HepG2 (cell line): Measurements from ENCODE around the gene HACL1. TPM values are rescaled to one million over a fixed set of nuclear protein-coding genes. Genes with fewer than 3 reads are reported as not detected.

ENCODE experiments used
- ATAC-seq: fragments of 200-7000 bp; cut with Tn5 transposase; 3 replicates; pipeline ENCODE4 v1.9.1; 2020; ENCODE audit warnings: mild to moderate bottlenecking, moderate library complexity
- BruUV-seq: library from RNA; stranded (reverse); fragments of 400-500 nt; replicated peaks from 2 replicates; lab custom pipeline; 2021; lab: Mats Ljungman, UMichigan
- CTCF ChIA-PET: fragments of 300-600 bp; formaldehyde crosslinking; extraction: SDS; loops from one replicate; lab custom pipeline; 2021; ENCODE audit warnings: low total read pairs, inconsistent platforms, low intra/inter-chr PET ratio; lab: Yijun Ruan, JAX
- POLR2A ChIA-PET: fragments of 350-600 bp; sonication (Branson Sonifier 250); formaldehyde crosslinking; loops from one replicate; lab custom pipeline; 2020; ENCODE audit warnings: antibody characterized with exemption, inconsistent platforms; lab: Yijun Ruan, JAX
- DNase-seq: peaks from one replicate; pipeline ENCODE4 v3.0.0-alpha.2; 2015; ENCODE audit warnings: low spot score
- FAIRE-seq: peaks from 3 replicates; lab custom pipeline; 2011; peaks lifted over from hg19 to GRCh38; lab: Jason Lieb, UNC
- H2AFZ ChIP-seq: one replicate; pipeline ENCODE4 v1.6.1; 2011; ENCODE audit warnings: low read length, inconsistent platforms
- H3K27ac ChIP-seq: fragments of 300-600 bp; 3 replicates; pipeline ENCODE4 v1.8.0; 2011; ENCODE audit warnings: mixed run types, mild to moderate bottlenecking, mixed read lengths, low read length, inconsistent platforms; ENCODE audit not compliant: insufficient read depth; ENCODE audit errors: extremely low read length
- H3K27me3 ChIP-seq, 2 experiments: fragments of 200-600 bp in 1 of 2; 2 replicates in 1 of 2; 3 replicates in 1 of 2; pipeline versions ENCODE4 v1.6.0 to v1.8.0; 2011; ENCODE audit warnings: low read length in 2 of 2, mild to moderate bottlenecking in 2 of 2, moderate library complexity in 2 of 2, inconsistent platforms in 1 of 2; ENCODE audit not compliant: insufficient read depth in 2 of 2, control insufficient read depth in 1 of 2
- H3K36me3 ChIP-seq, 2 experiments: fragments of 200-600 bp in 1 of 2; replicated peaks in 1 of 2; 2 replicates in 1 of 2; 3 replicates in 1 of 2; pipeline versions ENCODE4 v1.5.1 to v1.8.0; 2011; ENCODE audit warnings: low read length in 2 of 2, inconsistent platforms in 1 of 2; ENCODE audit not compliant: insufficient read depth in 2 of 2, control insufficient read depth in 1 of 2
- H3K4me1 ChIP-seq: 2 replicates; pipeline ENCODE4 v1.5.1; 2012; ENCODE audit warnings: low read length, inconsistent platforms; ENCODE audit not compliant: insufficient read depth
- H3K4me2 ChIP-seq: 2 replicates; pipeline ENCODE4 v1.6.0; 2011; ENCODE audit warnings: low read depth, low read length, inconsistent platforms
- H3K4me3 ChIP-seq, 3 experiments: fragments of 200-600 bp in 1 of 3; sonication (generic), shearing (Covaris generic) in 1 of 3; replicated peaks in 1 of 3; 2 replicates each; pipeline ENCODE4 v1.5.1; 2011 to 2016; ENCODE audit warnings: low read length in 3 of 3, inconsistent platforms in 2 of 3, low read depth in 2 of 3, mild to moderate bottlenecking in 2 of 3, control low read depth in 1 of 3, mixed read lengths in 1 of 3; ENCODE audit not compliant: insufficient read depth in 1 of 3
- H3K79me2 ChIP-seq: one replicate; pipeline ENCODE4 v1.6.1; 2011; ENCODE audit warnings: low read length, inconsistent platforms; ENCODE audit not compliant: insufficient read depth
- H3K9ac ChIP-seq: 2 replicates; pipeline ENCODE4 v1.6.0; 2011; ENCODE audit warnings: mild to moderate bottlenecking, low read depth, low read length, inconsistent platforms; ENCODE audit not compliant: insufficient read depth
- H3K9me3 ChIP-seq: 2 replicates; pipeline ENCODE4 v1.5.1; 2012; ENCODE audit warnings: mild to moderate bottlenecking, low read length
- H4K20me1 ChIP-seq: 2 replicates; pipeline ENCODE4 v1.6.0; 2011; ENCODE audit warnings: inconsistent platforms, mild to moderate bottlenecking, low read length, moderate library complexity; ENCODE audit not compliant: insufficient read depth
- MAFG ChIP-seq: sonication (generic); formaldehyde crosslinking; IDR thresholded peaks from 2 replicates; pipeline ENCODE4 v1.5.1; 2020; ENCODE audit warnings: mild to moderate bottlenecking, missing genetic modification reagents
- MAFK ChIP-seq, 2 experiments: IDR thresholded peaks in 1 of 2; conservative IDR thresholded peaks in 1 of 2; 2 replicates each; pipeline ENCODE4 v1.6.1; 2011; ENCODE audit warnings: improper control_type of control experiment in 2 of 2, low read length in 2 of 2
- MTA3 ChIP-seq: sonication (generic); formaldehyde crosslinking; IDR thresholded peaks from 2 replicates; pipeline ENCODE4 v1.4.0; 2020; ENCODE audit warnings: missing genetic modification reagents
- SIN3A ChIP-seq: IDR thresholded peaks from 2 replicates; pipeline ENCODE4 v1.6.1; 2011; ENCODE audit warnings: low read depth, mild to moderate bottlenecking, control low read depth, low read length, borderline replicate concordance
- WGBS: methylation state at CpG from one replicate; pipeline ENCODE4 v1.1.6; 2017; ENCODE audit warnings: low lambda C conversion rate; 5-methylcytosine and 5-hydroxymethylcytosine counted together
- in situ Hi-C: cut with HindIII; loops from 2 replicates; pipeline ENCODE4 v1.10.0; 2017; ENCODE audit warnings: low pct_unique_long_range_greater_than_20kb; ENCODE audit not compliant: extremely low pct_ligation_motif_present
- intact Hi-C: fragments of 100-400 bp; cut with micrococcal nuclease; formaldehyde crosslinking; loops from one replicate; pipeline ENCODE4 v1.10.0; 2022; ENCODE audit not compliant: unreplicated experiment
- polyA plus RNA-seq, 8 experiments: library from polyadenylated mRNA; depleted of rRNA in 3 of 8; stranded (reverse) in 7 of 8; unstranded in 1 of 8; fragments of >200 nt; fragmentation: Illumina TruSeq in 4 of 8; extraction: Trizol in 4 of 8; gene quantifications; 2 replicates each; pipeline versions ENCODE4 v1.2.1 to v1.2.3, GENCODE V29; 2011 to 2016; ENCODE audit warnings: low read depth in 4 of 8, missing spikeins in 1 of 8, mixed read lengths in 1 of 8; ENCODE audit not compliant: insufficient read depth in 1 of 8
- total RNA-seq, 5 experiments: library from RNA; depleted of rRNA; stranded (reverse); fragments of >200 nt; fragmentation: Illumina TruSeq; extraction: Trizol; gene quantifications; 2 replicates each; pipeline ENCODE4 v1.2.3, GENCODE V29; 2016; ENCODE audit warnings: low read depth in 1 of 5

The HACL1 gene
- total and polyA plus RNA-seq, 2 of the 13 experiments (the other 11 are each of a cell fraction or from before 2014, with no cell fraction given) = 22.1 to 25.7 TPM

- no peak overlapping the region for H3K4me2 ChIP-seq
- H3K4me1 ChIP-seq = peaks cover 7% of the 10 kb centered on the region
- ATAC-seq (no peak), FAIRE-seq (no peak), DNase-seq (no peak)
- no peaks in the 10 kb centered on the region for H3K9me3 ChIP-seq
- 97% methylated on average over 8 of the region's 13 CpGs for whole genome bisulfite sequencing
- H3K36me3 ChIP-seq = no peaks in the 10 kb centered on the region
- no TSS peak for BruUV-seq
- in situ Hi-C loops (loop anchor here (25.0 kb wide), 1 partner anchor 602 kb away; no protein-coding TSS in a partner anchor), intact Hi-C loops (no loop called here)
- no peaks in the 10 kb centered on the region for H3K79me2 ChIP-seq
- H4K20me1 ChIP-seq = no peaks in the 10 kb centered on the region
- POLR2A ChIA-PET = no interaction called here
- no peak overlapping the region for H3K9ac ChIP-seq
- H3K27me3 ChIP-seq = no peaks in the 10 kb centered on the region
- no peak overlapping the region for H3K27ac ChIP-seq
- no peak overlapping the region for H2AFZ ChIP-seq
- TF ChIP-seq MAFG (CRISPR knock-in tag) = no peak
- CTCF ChIA-PET = no interaction called here
- no peak overlapping the region for H3K4me3 ChIP-seq
Observed at GRCh38 chr3:15635121-15635661, 33.8 kb upstream of the HACL1 start.

- no peaks in the 10 kb centered on the region for H4K20me1 ChIP-seq
- no peak for DNase-seq
- FAIRE-seq = no peak
- no peak overlapping the region for H3K4me2 ChIP-seq
- H3K27me3 ChIP-seq = no peaks in the 10 kb centered on the region
- in situ Hi-C loops (loop anchor here (25.0 kb wide), 1 partner anchor 603 kb away; no protein-coding TSS in a partner anchor), intact Hi-C loops (loop anchor here (5.0 kb wide), 1 partner anchor 543 kb away; no protein-coding TSS in a partner anchor)
- H3K4me1 ChIP-seq = peaks cover 12% of the 10 kb centered on the region
- CTCF ChIA-PET = no interaction called here
- BruUV-seq = no TSS peak
- no peak overlapping the region for H3K4me3 ChIP-seq
- H3K79me2 ChIP-seq = no peaks in the 10 kb centered on the region
- no peak for TF ChIP-seq SIN3A
- peak in 1 of 2 experiments; percentile 43; a peak in 2 of 4 replicates for TF ChIP-seq MAFK (conservative IDR thresholded peaks at IDR 0.05 in 1 of 2, IDR thresholded peaks at IDR 0.05 in 1 of 2; ENCODE audit: low read length in 2 of 2)
- no peak for TF ChIP-seq MTA3
- H3K27ac ChIP-seq = no peak overlapping the region
- POLR2A ChIA-PET = no interaction called here
- 96% methylated on average over 2 of the region's 2 CpGs for WGBS
- ATAC-seq = no peak
- no peaks in the 10 kb centered on the region for H3K9me3 ChIP-seq
- no peak overlapping the region for H2AFZ ChIP-seq
- no peaks in the 10 kb centered on the region for H3K36me3 ChIP-seq
- H3K9ac ChIP-seq = no peak overlapping the region
Observed at GRCh38 chr3:15634671-15635070, 33.3 kb upstream of the HACL1 start.
